GM06990 (cell line): Measurements from ENCODE around the gene EPHA7.

Experiments used
- DNase-seq: peaks from one replicate; pipeline ENCODE4 v3.0.0-alpha.2; 2011; ENCODE audit not compliant: insufficient read length; ENCODE audit errors: extremely low read depth
- H3K27me3 ChIP-seq: replicated peaks from 2 replicates; pipeline ENCODE4 v1.6.0; 2011; ENCODE audit warnings: low read length; ENCODE audit not compliant: control insufficient read depth, insufficient read depth
- H3K36me3 ChIP-seq: 2 replicates; pipeline ENCODE4 v1.5.1; 2011; ENCODE audit warnings: low read length; ENCODE audit not compliant: control insufficient read depth, insufficient read depth
- H3K4me3 ChIP-seq: replicated peaks from 2 replicates; pipeline ENCODE4 v1.5.1; 2011; ENCODE audit warnings: low read depth, mild to moderate bottlenecking, control low read depth, low read length
- CTCF ChIP-seq: IDR thresholded peaks from 2 replicates; pipeline ENCODE4 v1.5.1; 2011; ENCODE audit warnings: low read length, control low read depth, mild to moderate bottlenecking, inconsistent platforms; ENCODE audit not compliant: insufficient read depth, poor library complexity, severe bottlenecking

EPHA7 gene

GRCh38 chr6:93293460-93293859, 125.9 kb downstream of the EPHA7 start:
- H3K27me3 ChIP-seq: no peaks in the 10 kb centered on the region
- no peaks in the 10 kb centered on the region for H3K36me3 ChIP-seq
- no peak for DNase-seq
- TF ChIP-seq CTCF: no peak
- H3K4me3 ChIP-seq: no peak overlapping the region

- Histone ChIP-seq H3K4me3 (no peak overlapping the region), H3K27me3 (no peaks in the 10 kb centered on the region), H3K36me3 (no peaks in the 10 kb centered on the region)
- no peak for DNase-seq
- no peak for TF ChIP-seq CTCF
Observed at GRCh38 chr6:93282521-93283031, 136.8 kb downstream of the EPHA7 start.

GRCh38 chr6:93278241-93278640, 141.1 kb downstream of the EPHA7 start:
- no peak for TF ChIP-seq CTCF
- H3K27me3 ChIP-seq: no peaks in the 10 kb centered on the region
- no peak overlapping the region for H3K4me3 ChIP-seq
- H3K36me3 ChIP-seq: no peaks in the 10 kb centered on the region
- DNase-seq: no peak

- no peaks in the 10 kb centered on the region for H3K36me3 ChIP-seq
- DNase-seq: no peak
- TF ChIP-seq CTCF: no peak
- no peaks in the 10 kb centered on the region for H3K27me3 ChIP-seq
- no peak overlapping the region for H3K4me3 ChIP-seq
Observed at GRCh38 chr6:93272896-93273295, 146.5 kb downstream of the EPHA7 start.

- no peak for TF ChIP-seq CTCF
- Histone ChIP-seq H3K4me3 (no peak overlapping the region), H3K36me3 (no peaks in the 10 kb centered on the region), H3K27me3 (no peaks in the 10 kb centered on the region)
- no peak for DNase-seq
Observed at GRCh38 chr6:93272211-93272610, 147.1 kb downstream of the EPHA7 start.
